H1 (cell line): Measurements from ENCODE around the gene VTN. TPM values are rescaled to one million over a fixed set of nuclear protein-coding genes. Genes with fewer than 3 reads are reported as not detected.

Source experiments
- CTCF ChIA-PET: fragments of 300-600 bp; sonication (Branson Sonifier 250); formaldehyde crosslinking; loops from one replicate; lab custom pipeline; 2021; ENCODE audit not compliant: partially characterized antibody; lab: Charles Lee
- POLR2A ChIA-PET: fragments of 300-600 bp; sonication (Branson Sonifier 250); formaldehyde crosslinking; loops from one replicate; lab custom pipeline; 2021; ENCODE audit warnings: inconsistent platforms; ENCODE audit not compliant: partially characterized antibody; lab: Charles Lee
- DNase-seq, 2 experiments: peaks; one replicate each; pipeline versions ENCODE4 v3.0.0 to v3.0.0-alpha.2; 2010 to 2022; ENCODE audit warnings: low spot score in 2 of 2, low read depth in 1 of 2, mixed read lengths in 1 of 2
- FAIRE-seq: peaks from 2 replicates; lab custom pipeline; 2011; peaks lifted over from hg19 to GRCh38; lab: Jason Lieb, UNC
- H2AFZ ChIP-seq: 2 replicates; pipeline ENCODE4 v1.8.1; 2012; ENCODE audit warnings: low read length, inconsistent platforms
- H2AK5ac ChIP-seq: 2 replicates; pipeline ENCODE4 v1.6.1; 2013; ENCODE audit warnings: low read depth, low read length
- H2BK120ac ChIP-seq: replicated peaks from 2 replicates; pipeline ENCODE3; 2013; ENCODE audit warnings: low read depth, low read length, inconsistent platforms
- H2BK12ac ChIP-seq: 2 replicates; pipeline ENCODE4 v1.6.1; 2013; ENCODE audit warnings: low read depth, low read length
- H2BK15ac ChIP-seq: 2 replicates; pipeline ENCODE4 v1.6.1; 2013; ENCODE audit warnings: low read length
- H2BK20ac ChIP-seq: 2 replicates; pipeline ENCODE4 v1.6.1; 2013; ENCODE audit warnings: low read length
- H2BK5ac ChIP-seq: 2 replicates; pipeline ENCODE4 v1.6.1; 2013; ENCODE audit warnings: low read depth, low read length
- H3K14ac ChIP-seq: 2 replicates; pipeline ENCODE4 v1.6.1; 2013; ENCODE audit warnings: inconsistent platforms; ENCODE audit not compliant: insufficient read length
- H3K18ac ChIP-seq: 2 replicates; pipeline ENCODE4 v1.6.1; 2013; ENCODE audit warnings: low read length; ENCODE audit errors: extremely low read depth
- H3K23ac ChIP-seq: 2 replicates; pipeline ENCODE4 v1.6.1; 2013; ENCODE audit warnings: inconsistent platforms; ENCODE audit not compliant: insufficient read length
- H3K23me2 ChIP-seq: 2 replicates; pipeline ENCODE4 v1.6.1; 2013; ENCODE audit warnings: low read depth, low read length
- H3K27ac ChIP-seq: 2 replicates; pipeline ENCODE4 v1.6.1; 2011; ENCODE audit warnings: low read depth, low read length, inconsistent platforms
- H3K27me3 ChIP-seq, 4 experiments: replicated peaks in 1 of 4; 1 replicate in 1 of 4; 2 replicates in 3 of 4; pipeline versions ENCODE4 v1.6.1 to v1.8.1; 2011 to 2013; ENCODE audit warnings: low read length in 3 of 4, mild to moderate bottlenecking in 3 of 4, inconsistent platforms in 2 of 4, mixed read lengths in 2 of 4, moderate library complexity in 1 of 4; ENCODE audit not compliant: control insufficient read depth in 3 of 4, insufficient read depth in 3 of 4; ENCODE audit errors: extremely low read depth in 1 of 4
- H3K36me3 ChIP-seq, 4 experiments: 2 replicates each; pipeline versions ENCODE4 v1.6.1 to v1.8.1; 2011 to 2013; ENCODE audit warnings: mild to moderate bottlenecking in 4 of 4, low read length in 3 of 4, moderate library complexity in 2 of 4, control low read depth in 1 of 4, inconsistent platforms in 1 of 4; ENCODE audit not compliant: insufficient read depth in 4 of 4, control insufficient read depth in 2 of 4
- H3K4ac ChIP-seq: replicated peaks from 2 replicates; pipeline ENCODE3; 2013; ENCODE audit warnings: low read length, low read depth, mixed read lengths, inconsistent platforms; ENCODE audit not compliant: insufficient read length
- H3K4me1 ChIP-seq, 4 experiments: replicated peaks in 1 of 4; 1 replicate in 1 of 4; 2 replicates in 3 of 4; pipeline versions ENCODE4 v1.6.1 to v1.8.1; 2011 to 2013; ENCODE audit warnings: low read length in 3 of 4, inconsistent platforms in 2 of 4, mixed read lengths in 1 of 4; ENCODE audit not compliant: insufficient read depth in 4 of 4, control insufficient read depth in 3 of 4
- H3K4me2 ChIP-seq, 2 experiments: 2 replicates each; pipeline versions ENCODE4 v1.6.1 to v1.8.1; 2011 to 2013; ENCODE audit warnings: low read depth in 2 of 2, low read length in 2 of 2, control low read depth in 1 of 2, inconsistent platforms in 1 of 2, mild to moderate bottlenecking in 1 of 2; ENCODE audit not compliant: insufficient read depth in 1 of 2
- H3K4me3 ChIP-seq, 4 experiments: fragments of 200-600, 300-600 bp in 1 of 4; sonication (generic), shearing (Covaris generic), sonication (Bioruptor Twin) in 1 of 4; 2 replicates each; pipeline versions ENCODE4 v1.5.1 to v1.8.1; 2011 to 2016; ENCODE audit warnings: low read length in 4 of 4, low read depth in 3 of 4, control low read depth in 2 of 4, inconsistent platforms in 2 of 4, mild to moderate bottlenecking in 2 of 4, mixed read lengths in 1 of 4, moderate library complexity in 1 of 4; ENCODE audit not compliant: insufficient read depth in 2 of 4; ENCODE audit errors: extremely low read depth in 1 of 4
- H3K56ac ChIP-seq: replicated peaks from 2 replicates; pipeline ENCODE3; 2013; ENCODE audit warnings: low read depth, mild to moderate bottlenecking, mixed read lengths, low read length, inconsistent platforms; ENCODE audit not compliant: insufficient read length
- H3K79me1 ChIP-seq: 2 replicates; pipeline ENCODE4 v1.6.1; 2013; ENCODE audit warnings: low read depth, low read length, control low read depth
- H3K79me2 ChIP-seq, 2 experiments: 2 replicates each; pipeline versions ENCODE4 v1.6.1 to v1.8.1; 2012 to 2013; ENCODE audit warnings: low read length in 2 of 2, mild to moderate bottlenecking in 2 of 2, inconsistent platforms in 1 of 2; ENCODE audit not compliant: insufficient read depth in 2 of 2, control insufficient read depth in 1 of 2
- H3K9ac ChIP-seq, 4 experiments: replicated peaks in 1 of 4; 1 replicate in 1 of 4; 2 replicates in 3 of 4; pipeline versions ENCODE4 v1.6.1 to v1.8.1; 2011 to 2013; ENCODE audit warnings: low read depth in 3 of 4, low read length in 3 of 4, control low read depth in 2 of 4, mild to moderate bottlenecking in 2 of 4, moderate library complexity in 2 of 4, inconsistent platforms in 1 of 4; ENCODE audit errors: extremely low read depth in 1 of 4
- H3K9me3 ChIP-seq, 2 experiments: 2 replicates each; pipeline versions ENCODE4 v1.6.1 to v1.8.1; 2012 to 2013; ENCODE audit warnings: mild to moderate bottlenecking in 2 of 2, moderate library complexity in 2 of 2, control low read depth in 1 of 2, inconsistent platforms in 1 of 2, low read depth in 1 of 2, low read length in 1 of 2, mixed read lengths in 1 of 2; ENCODE audit not compliant: insufficient read depth in 2 of 2
- H4K20me1 ChIP-seq, 2 experiments: replicated peaks in 1 of 2; 2 replicates each; pipeline versions ENCODE3 to v1.8.1; 2011 to 2013; ENCODE audit warnings: inconsistent platforms in 2 of 2, low read length in 2 of 2, mild to moderate bottlenecking in 1 of 2; ENCODE audit not compliant: insufficient read depth in 2 of 2, control insufficient read depth in 1 of 2
- H4K5ac ChIP-seq: 2 replicates; pipeline ENCODE4 v1.6.1; 2013; ENCODE audit warnings: low read length, low read depth, mixed read lengths, inconsistent platforms; ENCODE audit not compliant: insufficient read length
- H4K8ac ChIP-seq: 2 replicates; pipeline ENCODE4 v1.8.0; 2013; ENCODE audit warnings: mild to moderate bottlenecking, moderate library complexity, low read length, inconsistent platforms; ENCODE audit not compliant: insufficient read depth; ENCODE audit errors: extremely low read depth
- H4K91ac ChIP-seq: replicated peaks from 2 replicates; pipeline ENCODE3; 2013; ENCODE audit warnings: low read length, mixed read lengths, inconsistent platforms; ENCODE audit not compliant: insufficient read length
- ATF2 ChIP-seq: IDR thresholded peaks from 2 replicates; pipeline ENCODE4 v1.6.1; 2012; ENCODE audit warnings: low read length, inconsistent platforms
- BCL11A ChIP-seq, 2 experiments: IDR thresholded peaks; one replicate each; pipeline ENCODE4 v1.6.1; 2011; ENCODE audit warnings: low read depth in 2 of 2, low read length in 2 of 2, mild to moderate bottlenecking in 2 of 2
- CHD1 ChIP-seq: IDR thresholded peaks from 2 replicates; pipeline ENCODE4 v1.6.1; 2012; ENCODE audit warnings: low read depth, low read length, improper control_type of control experiment
- CREB1 ChIP-seq: IDR thresholded peaks from 2 replicates; pipeline ENCODE4 v1.6.1; 2012; ENCODE audit warnings: inconsistent platforms
- FOSL1 ChIP-seq: IDR thresholded peaks from 2 replicates; pipeline ENCODE4 v1.6.1; 2011; ENCODE audit warnings: mild to moderate bottlenecking, low read depth, low read length, moderate library complexity; ENCODE audit not compliant: insufficient read depth
- NANOG ChIP-seq: IDR thresholded peaks from 2 replicates; pipeline ENCODE4 v1.6.1; 2011; ENCODE audit warnings: low read length, low read depth, mild to moderate bottlenecking, inconsistent platforms; ENCODE audit not compliant: insufficient read depth, poor library complexity, severe bottlenecking
- NRF1 ChIP-seq: IDR thresholded peaks from 2 replicates; pipeline ENCODE4 v1.6.1; 2011; ENCODE audit warnings: mild to moderate bottlenecking, low read depth, low read length, improper control_type of control experiment
- POLR2AphosphoS5 ChIP-seq: IDR thresholded peaks from 2 replicates; pipeline ENCODE4 v1.6.1; 2011; ENCODE audit warnings: low read depth, low read length
- TAF1 ChIP-seq: IDR thresholded peaks from 2 replicates; pipeline ENCODE4 v1.6.1; 2011; ENCODE audit warnings: mild to moderate bottlenecking, low read depth, low read length
- WGBS, 2 experiments: shearing (Covaris generic) in 1 of 2; methylation state at CpG; one replicate each; pipeline versions ENCODE4 v1.1.6 to v1.1.7; 2013 to 2015; ENCODE audit warnings: low lambda C conversion rate in 2 of 2, mixed read lengths in 2 of 2, inconsistent platforms in 1 of 2, low coverage in 1 of 2, missing lambda C conversion rate in 1 of 2; ENCODE audit not compliant: insufficient replicate concordance in 2 of 2, insufficient coverage in 1 of 2, insufficient read length in 1 of 2; ENCODE audit errors: extremely low coverage in 1 of 2, missing lambda C conversion rate in 1 of 2; 5-methylcytosine and 5-hydroxymethylcytosine counted together
- polyA plus RNA-seq, 7 experiments: library from polyadenylated mRNA; depleted of rRNA in 3 of 7; stranded (reverse) in 5 of 7; unstranded in 2 of 7; fragments of >200 nt in 5 of 7; fragments of 200-250 nt in 2 of 7; gene quantifications; 1 replicate in 5 of 7; 2 replicates in 1 of 7; 4 replicates in 1 of 7; pipeline versions ENCODE4 v1.2.1 to v1.2.3, GENCODE V29; 2011 to 2013; ENCODE audit warnings: missing spikeins in 2 of 7, mixed read lengths in 2 of 7
- total RNA-seq: library from RNA; stranded (reverse); fragmentation: NEBNext Ultra II Directional; extraction: Animal tissue kit (Norgen Biotek cat#: 25700); gene quantifications from 2 replicates; pipeline ENCODE4 v1.2.1, GENCODE V29; 2021
- TF ChIP-seq, protein P1 (sequence below): IDR thresholded peaks from 2 replicates; pipeline ENCODE4 v1.6.1; 2011; ENCODE audit warnings: low read length, improper control_type of control experiment

Gene VTN
- total and polyA plus RNA-seq, 2 of the 8 experiments (the other 6 are each of a cell fraction or from before 2014, with no cell fraction given) = 0.18 TPM; not detected in 1

DNA sequence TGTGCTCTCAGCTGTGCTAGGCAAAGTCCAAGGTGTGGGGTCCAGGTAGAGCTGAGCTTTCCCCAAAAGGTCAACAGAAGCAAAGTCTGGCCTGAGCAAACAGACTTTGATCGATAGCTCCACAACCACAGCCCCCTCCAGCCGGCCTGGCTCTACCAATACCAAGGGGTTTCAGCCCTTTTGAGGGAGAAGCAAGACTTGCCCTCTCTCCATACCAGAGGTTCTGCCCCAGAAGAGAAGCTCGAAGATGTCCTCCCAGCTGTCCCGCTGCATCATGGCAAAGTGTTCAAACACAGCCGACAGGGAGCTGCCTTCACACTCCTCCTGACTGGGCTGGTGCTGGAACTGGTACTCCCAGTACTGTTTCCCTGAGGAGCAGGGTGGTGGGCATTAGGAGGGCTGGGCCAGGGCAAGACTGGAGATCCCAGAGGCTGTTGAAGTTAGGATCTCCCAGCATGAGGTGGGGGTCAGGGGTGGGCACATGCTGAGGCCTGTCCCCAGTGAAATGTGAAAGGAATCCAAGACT lies 1.7 kb downstream of the VTN start:
- H3K79me1 ChIP-seq = no peaks in the 10 kb centered on the region
- H3K4me1 ChIP-seq = peaks cover 3 to 16% (median 9%) of the 10 kb centered on the region in 4 experiments; a peak in 6 of 7 replicates
- no peak overlapping the region for H2BK5ac ChIP-seq
- ChIA-PET CTCF (interaction anchor here (0.8 to 4.6 kb wide), 9 partner anchors 9 to 180 kb away, joined by 3 to 20 read pairs (median 3); partner anchors contain the start of gene POLDIP2), POLR2A (interaction anchor here (1.0 to 12.7 kb wide), 4 partner anchors 10 to 36 kb away, joined by 3 to 103 read pairs (median 6); partner anchors contain the start of genes IFT20, POLDIP2 and TNFAIP1)
- no peaks in the 10 kb centered on the region for H3K79me2 ChIP-seq
- no peak overlapping the region for H4K8ac ChIP-seq
- H3K23me2 ChIP-seq = peaks cover 16% of the 10 kb centered on the region; the same call in 1 of the 2 replicates
- H3K36me3 ChIP-seq = 0 out of 8 replicates have a peak, but pooled peaks cover 0 to 2% (median 0%) of the 10 kb centered on the region in 4 experiments
- peaks cover 2 to 8% of the 10 kb centered on the region in 2 experiments for H4K20me1 ChIP-seq
- peaks cover 9 to 15% (median 14%) of the 10 kb centered on the region in 4 experiments for H3K27me3 ChIP-seq
- no peak for DNase-seq
- no peak overlapping the region for H3K4ac ChIP-seq
- H4K5ac ChIP-seq = no peak overlapping the region
- no peak overlapping the region for H3K56ac ChIP-seq
- H2AFZ ChIP-seq = no peak overlapping the region
- H3K9ac ChIP-seq = no peak overlapping the region
- H3K14ac ChIP-seq = no peak overlapping the region
- H4K91ac ChIP-seq = no peak overlapping the region
- H2BK120ac ChIP-seq = no peak overlapping the region
- H3K4me3 ChIP-seq = no peak overlapping the region
- no peaks in the 10 kb centered on the region for H3K9me3 ChIP-seq
- no peak overlapping the region for H3K4me2 ChIP-seq
- no peak for FAIRE-seq
- H2BK12ac ChIP-seq = no peak overlapping the region
- H2BK20ac ChIP-seq = no peak overlapping the region
- H3K23ac ChIP-seq = no peak overlapping the region
- WGBS, 2 experiments = 96% methylated on average over 5 of the region's 5 CpGs; no CpG with 5 or more reads in 1 of the 2 experiments
- no peak overlapping the region for H3K18ac ChIP-seq
- H2BK15ac ChIP-seq = no peak overlapping the region
- no peak overlapping the region for H2AK5ac ChIP-seq
- no peak overlapping the region for H3K27ac ChIP-seq
- TF ChIP-seq FOSL1 (no peak), BCL11A (IDR thresholded peaks at IDR 0.05; ENCODE audit: low read depth in 2 of 2, low read length in 2 of 2) (no peak), NRF1 (no peak), TAF1 (no peak), CHD1 (no peak), NANOG (no peak), ATF2 (no peak), POLR2AphosphoS5 (no peak), CREB1 (no peak)
- TF ChIP-seq, protein P1, sequence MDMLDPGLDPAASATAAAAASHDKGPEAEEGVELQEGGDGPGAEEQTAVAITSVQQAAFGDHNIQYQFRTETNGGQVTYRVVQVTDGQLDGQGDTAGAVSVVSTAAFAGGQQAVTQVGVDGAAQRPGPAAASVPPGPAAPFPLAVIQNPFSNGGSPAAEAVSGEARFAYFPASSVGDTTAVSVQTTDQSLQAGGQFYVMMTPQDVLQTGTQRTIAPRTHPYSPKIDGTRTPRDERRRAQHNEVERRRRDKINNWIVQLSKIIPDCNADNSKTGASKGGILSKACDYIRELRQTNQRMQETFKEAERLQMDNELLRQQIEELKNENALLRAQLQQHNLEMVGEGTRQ = no peak
